MM.1S (cell line): Measurements from ENCODE around the gene YPEL2.

ENCODE experiments used
- DNase-seq: peaks from one replicate; pipeline ENCODE4 v3.0.0-alpha.2; 2015
- H2AFZ ChIP-seq: fragments of 300-600 bp; sonication (generic); 2 replicates; pipeline ENCODE4 v1.6.0; 2016; ENCODE audit warnings: antibody characterized with exemption, low read length
- H3F3A ChIP-seq: fragments of 300-600 bp; sonication (generic); 2 replicates; pipeline ENCODE4 v1.6.1; 2016; ENCODE audit warnings: mild to moderate bottlenecking, antibody characterized with exemption, low read length, moderate library complexity, mixed read lengths; ENCODE audit not compliant: insufficient read depth
- H3K27ac ChIP-seq: fragments of 300-600 bp; sonication (generic); 2 replicates; pipeline ENCODE4 v1.5.1; 2016; ENCODE audit warnings: mild to moderate bottlenecking, low read length
- H3K27me3 ChIP-seq: fragments of 300-600 bp; sonication (generic); replicated peaks from 2 replicates; pipeline ENCODE4 v1.6.0; 2016; ENCODE audit warnings: low read length; ENCODE audit not compliant: insufficient read depth
- H3K36me3 ChIP-seq: fragments of 300-600 bp; sonication (generic); replicated peaks from 2 replicates; pipeline ENCODE4 v1.6.1; 2016; ENCODE audit warnings: mild to moderate bottlenecking, low read length, mixed read lengths; ENCODE audit not compliant: insufficient read depth
- H3K4me1 ChIP-seq: fragments of 300-600 bp; sonication (generic); 2 replicates; pipeline ENCODE4 v1.6.1; 2016; ENCODE audit warnings: low read length, mixed read lengths
- H3K4me2 ChIP-seq: fragments of 300-600 bp; sonication (generic); 2 replicates; pipeline ENCODE4 v1.6.0; 2016; ENCODE audit warnings: low read depth, low read length
- H3K4me3 ChIP-seq: fragments of 300-600 bp; sonication (generic); 2 replicates; pipeline ENCODE4 v1.5.1; 2016; ENCODE audit warnings: low read length, mixed read lengths
- H3K79me2 ChIP-seq: fragments of 300-600 bp; sonication (generic); 2 replicates; pipeline ENCODE4 v1.6.1; 2016; ENCODE audit warnings: mixed run types, low read length, mixed read lengths
- H3K9ac ChIP-seq: fragments of 300-600 bp; sonication (generic); 2 replicates; pipeline ENCODE4 v1.6.1; 2016; ENCODE audit warnings: low read length, mixed read lengths
- H3K9me2 ChIP-seq: fragments of 300-600 bp; sonication (generic); replicated peaks from 2 replicates; pipeline ENCODE4 v1.6.1; 2016; ENCODE audit warnings: mild to moderate bottlenecking, low read length, mixed read lengths; ENCODE audit not compliant: insufficient read depth
- H3K9me3 ChIP-seq: fragments of 300-600 bp; sonication (generic); replicated peaks from 2 replicates; pipeline ENCODE4 v1.6.1; 2016; ENCODE audit warnings: mild to moderate bottlenecking, low read length, mixed read lengths; ENCODE audit not compliant: insufficient read depth
- H4K20me1 ChIP-seq: fragments of 300-600 bp; sonication (generic); 2 replicates; pipeline ENCODE4 v1.6.1; 2016; ENCODE audit warnings: mild to moderate bottlenecking, low read length, moderate library complexity, mixed read lengths; ENCODE audit not compliant: insufficient read depth
- CTCF ChIP-seq: fragments of 300-600 bp; sonication (generic); IDR thresholded peaks from 2 replicates; pipeline ENCODE4 v1.5.1; 2016; ENCODE audit warnings: antibody characterized with exemption, low read length, mixed read lengths
- EZH2 ChIP-seq: fragments of 300-600 bp; sonication (generic); optimal IDR thresholded peaks from 2 replicates; pipeline ENCODE3; 2017; ENCODE audit warnings: low read depth, mild to moderate bottlenecking, antibody characterized with exemption, low read length, mixed read lengths
- EZH2phosphoT487 ChIP-seq: fragments of 300-600 bp; sonication (generic); IDR thresholded peaks from 2 replicates; pipeline ENCODE4 v1.6.1; 2018; ENCODE audit warnings: antibody characterized with exemption, low read length

The YPEL2 gene

GRCh38 chr17:59361916-59362810, 30.7 kb downstream of the YPEL2 start:
- Histone ChIP-seq H3K79me2 (no peaks in the 10 kb centered on the region), H3K9me3 (no peaks in the 10 kb centered on the region), H2AFZ (peak overlapping the region; percentile 38; the same call in 1 of the 2 replicates), H3K27ac (peak overlapping the region; percentile 63; the same call in 1 of the 2 replicates), H3K36me3 (no peaks in the 10 kb centered on the region), H3K4me2 (peak overlapping the region; percentile 81), H3K9me2 (no peaks in the 10 kb centered on the region), H3K4me1 (peaks cover 36% of the 10 kb centered on the region), H3K4me3 (peak overlapping the region; percentile 43), H3F3A (peaks cover 6% of the 10 kb centered on the region; the same call in 1 of the 2 replicates), H4K20me1 (no peaks in the 10 kb centered on the region), H3K9ac (peak overlapping the region; percentile 17; the same call in 1 of the 2 replicates), H3K27me3 (no peaks in the 10 kb centered on the region)
- peak; percentile 60 for DNase-seq
- TF ChIP-seq CTCF (no peak), EZH2phosphoT487 (no peak), EZH2 (no peak)

- peak overlapping the region; percentile 81 for H3K4me2 ChIP-seq
- peak overlapping the region; percentile 17; the same call in 1 of the 2 replicates for H3K9ac ChIP-seq
- TF ChIP-seq EZH2 (no peak), EZH2phosphoT487 (no peak), CTCF (no peak)
- H3K36me3 ChIP-seq = no peaks in the 10 kb centered on the region
- no peaks in the 10 kb centered on the region for H3K27me3 ChIP-seq
- H3F3A ChIP-seq = peaks cover 6% of the 10 kb centered on the region; the same call in 1 of the 2 replicates
- H4K20me1 ChIP-seq = no peaks in the 10 kb centered on the region
- peak overlapping the region; percentile 63; the same call in 1 of the 2 replicates for H3K27ac ChIP-seq
- no peaks in the 10 kb centered on the region for H3K9me2 ChIP-seq
- H2AFZ ChIP-seq = peak overlapping the region; percentile 38; the same call in 1 of the 2 replicates
- peak overlapping the region; percentile 43 for H3K4me3 ChIP-seq
- H3K9me3 ChIP-seq = no peaks in the 10 kb centered on the region
- H3K79me2 ChIP-seq = no peaks in the 10 kb centered on the region
- H3K4me1 ChIP-seq = peaks cover 37% of the 10 kb centered on the region
- no peak for DNase-seq
Observed at GRCh38 chr17:59362811-59363205, 31.4 kb downstream of the YPEL2 start.

DNA sequence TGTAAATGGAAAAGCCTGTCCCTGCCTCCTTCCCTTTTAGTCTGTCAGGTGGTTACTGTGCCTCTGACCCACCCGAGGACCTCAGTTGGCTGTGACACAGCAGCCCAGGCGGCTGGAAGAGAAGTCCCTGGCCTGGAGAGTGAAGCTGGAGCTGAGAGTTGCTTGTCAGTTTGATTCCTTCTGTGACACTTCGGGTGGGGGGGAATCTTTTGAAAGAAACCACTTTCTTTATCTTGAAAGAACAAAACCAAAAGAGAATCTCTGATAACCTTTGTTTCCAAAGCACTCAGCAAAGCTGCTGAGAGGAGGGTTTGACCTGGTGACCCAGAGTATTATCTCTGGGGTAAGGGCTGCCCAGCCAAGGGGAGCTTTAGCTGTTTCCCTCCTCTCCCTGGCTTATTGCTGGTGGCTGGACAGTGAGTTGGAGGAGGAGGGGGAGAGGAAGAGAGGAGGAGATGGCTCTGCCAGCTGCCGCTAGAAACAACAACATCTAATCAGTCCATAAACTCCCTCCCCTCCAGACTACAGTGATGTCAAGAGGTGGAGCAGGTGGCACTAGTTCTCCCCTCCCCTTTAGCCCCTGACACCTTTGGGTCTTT, 34.0 kb downstream of the YPEL2 start:
- peak; percentile 53 for DNase-seq
- H3K27me3 ChIP-seq = no peaks in the 10 kb centered on the region
- peak overlapping the region; percentile 8; the same call in 1 of the 2 replicates for H3K27ac ChIP-seq
- H3K36me3 ChIP-seq = no peaks in the 10 kb centered on the region
- H4K20me1 ChIP-seq = no peaks in the 10 kb centered on the region
- no peaks in the 10 kb centered on the region for H3K9me2 ChIP-seq
- peaks cover 34% of the 10 kb centered on the region for H3K4me1 ChIP-seq
- no peak overlapping the region for H2AFZ ChIP-seq
- no peak for TF ChIP-seq CTCF
- no peak for TF ChIP-seq EZH2phosphoT487
- no peak for TF ChIP-seq EZH2
- H3K4me3 ChIP-seq = no peak overlapping the region
- H3K9ac ChIP-seq = no peak overlapping the region
- peaks cover 6% of the 10 kb centered on the region; the same call in 1 of the 2 replicates for H3F3A ChIP-seq
- no peaks in the 10 kb centered on the region for H3K9me3 ChIP-seq
- no peaks in the 10 kb centered on the region; the same call in 1 of the 2 replicates for H3K79me2 ChIP-seq
- peak overlapping the region; percentile 23; the same call in 1 of the 2 replicates for H3K4me2 ChIP-seq
